ENCODE data around the gene DIO2. TPM values are rescaled to one million over a fixed set of nuclear protein-coding genes. Genes with fewer than 3 reads are reported as not detected.

DIO2 gene
- total RNA-seq, 4 donors from 2014 or later: 54.0 to 142 (median 123) TPM

- intact Hi-C loops (cut with DNase I): no loop called here
- H3K4me1 ChIP-seq: peaks cover 0 to 34% (median 0%) of the 10 kb centered on the region in 3 donors
Measured at GRCh38 chr14:80231702-80232101, 20.4 kb upstream of the DIO2 start.

GRCh38 chr14:80223696-80224465 is 12.6 kb upstream of the DIO2 start:
- H3K9me3 ChIP-seq: no peaks in the 10 kb centered on the region
- H3K4me3 ChIP-seq: no peak overlapping the region
- H3K27me3 ChIP-seq: no peaks in the 10 kb centered on the region
- TF ChIP-seq CTCF (IDR thresholded peaks at IDR 0.05): no peak
- intact Hi-C loops (cut with DNase I): loop anchor here (10.0 kb wide), 1 partner anchor 341 kb away; no protein-coding TSS in a partner anchor
- H3K4me1 ChIP-seq: no peaks in the 10 kb centered on the region
- no peaks in the 10 kb centered on the region for H3K36me3 ChIP-seq
- 83 to 87% methylated on average over 3 of the region's 3 CpGs for WGBS, 2 donors
- no peak for DNase-seq
- H3K27ac ChIP-seq: no peak overlapping the region

More at GRCh38 chr14:80231702-80232101, 20.4 kb upstream of the DIO2 start:
- TF ChIP-seq CTCF (IDR thresholded peaks at IDR 0.05) (no peak), POLR2A (IDR thresholded peaks at IDR 0.05) (no peak)
- H3K36me3 ChIP-seq: no peaks in the 10 kb centered on the region
- 82 to 85% methylated on average over 2 of the region's 2 CpGs for WGBS, 2 donors
- no peak for DNase-seq
- H3K27ac ChIP-seq: peak overlapping the region in 3 of 4 donors; percentile 22 to 81 (median 80)
- peaks cover 0 to 7% (median 6%) of the 10 kb centered on the region in 3 donors for H3K9me3 ChIP-seq
- H3K27me3 ChIP-seq: no peaks in the 10 kb centered on the region
- H3K4me3 ChIP-seq: no peak overlapping the region

- TF ChIP-seq CTCF (IDR thresholded peaks at IDR 0.05) (no peak), POLR2A (IDR thresholded peaks at IDR 0.05) (no peak)
- DNase-seq: no peak
- Histone ChIP-seq H3K27me3 (no peaks in the 10 kb centered on the region), H3K27ac (peak overlapping the region in 3 of 4 donors; percentile 63 to 80 (median 78)), H3K4me1 (peaks cover 3 to 46% (median 8%) of the 10 kb centered on the region in 3 donors), H3K9me3 (no peaks in the 10 kb centered on the region), H3K4me3 (no peak overlapping the region), H3K36me3 (no peaks in the 10 kb centered on the region)
- WGBS, 2 donors: 83 to 87% methylated on average over 3 of the region's 3 CpGs
- intact Hi-C loops (cut with DNase I): loop anchor here (10.0 kb wide), 1 partner anchor 368 kb away; no protein-coding TSS in a partner anchor
Measured at GRCh38 chr14:80216818-80217217, 5.5 kb upstream of the DIO2 start.

- DNase-seq: no peak
Measured at GRCh38 chr14:80215756-80216581, 4.7 kb upstream of the DIO2 start.

More at GRCh38 chr14:80215756-80216581, 4.7 kb upstream of the DIO2 start:
- no peaks in the 10 kb centered on the region for H3K9me3 ChIP-seq
- peaks cover 0 to 3% (median 0%) of the 10 kb centered on the region in 4 donors for H3K27me3 ChIP-seq
- TF ChIP-seq POLR2A (IDR thresholded peaks at IDR 0.05) (no peak), CTCF (IDR thresholded peaks at IDR 0.05) (no peak)
- no peak overlapping the region for H3K4me3 ChIP-seq
- no peaks in the 10 kb centered on the region for H3K36me3 ChIP-seq
- peaks cover 3 to 50% (median 8%) of the 10 kb centered on the region in 3 donors for H3K4me1 ChIP-seq
- 40 to 47% methylated on average over 10 of the region's 10 CpGs for WGBS, 2 donors
- intact Hi-C loops (cut with DNase I): loop anchor here (10.0 kb wide), 1 partner anchor 369 kb away; no protein-coding TSS in a partner anchor
- H3K27ac ChIP-seq: peak overlapping the region; percentile 41 to 80 (median 70)
